ENCODE measurements around the gene C19orf12.

The C19orf12 gene

GRCh38 chr19:29696565-29696846 is 18.6 kb downstream of the C19orf12 start:
- no peak for DNase-seq (ENCODE audit: low read depth)

- no peak for DNase-seq (ENCODE audit: low read depth)
Observed at GRCh38 chr19:29695765-29696564, 19.1 kb downstream of the C19orf12 start.

- no peak for DNase-seq (ENCODE audit: low read depth)
Observed at GRCh38 chr19:29694669-29695627, 20.1 kb downstream of the C19orf12 start.

GRCh38 chr19:29694161-29694560 is 20.9 kb downstream of the C19orf12 start:
- DNase-seq (ENCODE audit: low read depth) = no peak

GRCh38 chr19:29690842-29691241 is 24.2 kb downstream of the C19orf12 start:
- no peak for DNase-seq (ENCODE audit: low read depth)

GRCh38 chr19:29687897-29688728 is 26.9 kb downstream of the C19orf12 start:
- DNase-seq (ENCODE audit: low read depth) = no peak

GRCh38 chr19:29687244-29687896 is 27.7 kb downstream of the C19orf12 start:
- peak; percentile 96 for DNase-seq (ENCODE audit: low read depth)

- DNase-seq (ENCODE audit: low read depth) = no peak
Observed at GRCh38 chr19:29686285-29686805, 28.7 kb downstream of the C19orf12 start.

- no peak for DNase-seq (ENCODE audit: low read depth)
Observed at GRCh38 chr19:29685326-29685725, 29.7 kb downstream of the C19orf12 start.

GRCh38 chr19:29683009-29683408 is 32.1 kb downstream of the C19orf12 start:
- DNase-seq (ENCODE audit: low read depth) = no peak

- no peak for DNase-seq (ENCODE audit: low read depth)
Observed at GRCh38 chr19:29682236-29682895, 32.7 kb downstream of the C19orf12 start.

- no peak for DNase-seq (ENCODE audit: low read depth)
Observed at GRCh38 chr19:29681422-29682235, 33.4 kb downstream of the C19orf12 start.

- DNase-seq (ENCODE audit: low read depth) = no peak
Observed at GRCh38 chr19:29680937-29681336, 34.1 kb downstream of the C19orf12 start.

- DNase-seq (ENCODE audit: low read depth) = no peak
Observed at GRCh38 chr19:29680447-29680846, 34.6 kb downstream of the C19orf12 start.

GRCh38 chr19:29679598-29680210 is 35.4 kb downstream of the C19orf12 start:
- DNase-seq (ENCODE audit: low read depth) = no peak

- DNase-seq (ENCODE audit: low read depth) = no peak
Observed at GRCh38 chr19:29678484-29679106, 36.5 kb downstream of the C19orf12 start.

- DNase-seq (ENCODE audit: low read depth) = no peak
Observed at GRCh38 chr19:29677001-29677817, 37.9 kb downstream of the C19orf12 start.

- DNase-seq (ENCODE audit: low read depth) = no peak
Observed at GRCh38 chr19:29676586-29676985, 38.5 kb downstream of the C19orf12 start.
